Activated CD4-positive, alpha-beta T cell treated with anti-CD3 and anti-CD28 coated beads for 24 hours (primary cell): ENCODE measurements around the gene PCAT6.

Source experiments
- DNase-seq, 2 donors: peaks; one replicate each; pipeline ENCODE4 v3.0.0-alpha.2; 2020; ENCODE audit warnings: low read depth in 2 of 2

The PCAT6 gene

GRCh38 chr1:202848191-202848542 lies 37.4 kb downstream of the PCAT6 start:
- no peak for DNase-seq

DNA sequence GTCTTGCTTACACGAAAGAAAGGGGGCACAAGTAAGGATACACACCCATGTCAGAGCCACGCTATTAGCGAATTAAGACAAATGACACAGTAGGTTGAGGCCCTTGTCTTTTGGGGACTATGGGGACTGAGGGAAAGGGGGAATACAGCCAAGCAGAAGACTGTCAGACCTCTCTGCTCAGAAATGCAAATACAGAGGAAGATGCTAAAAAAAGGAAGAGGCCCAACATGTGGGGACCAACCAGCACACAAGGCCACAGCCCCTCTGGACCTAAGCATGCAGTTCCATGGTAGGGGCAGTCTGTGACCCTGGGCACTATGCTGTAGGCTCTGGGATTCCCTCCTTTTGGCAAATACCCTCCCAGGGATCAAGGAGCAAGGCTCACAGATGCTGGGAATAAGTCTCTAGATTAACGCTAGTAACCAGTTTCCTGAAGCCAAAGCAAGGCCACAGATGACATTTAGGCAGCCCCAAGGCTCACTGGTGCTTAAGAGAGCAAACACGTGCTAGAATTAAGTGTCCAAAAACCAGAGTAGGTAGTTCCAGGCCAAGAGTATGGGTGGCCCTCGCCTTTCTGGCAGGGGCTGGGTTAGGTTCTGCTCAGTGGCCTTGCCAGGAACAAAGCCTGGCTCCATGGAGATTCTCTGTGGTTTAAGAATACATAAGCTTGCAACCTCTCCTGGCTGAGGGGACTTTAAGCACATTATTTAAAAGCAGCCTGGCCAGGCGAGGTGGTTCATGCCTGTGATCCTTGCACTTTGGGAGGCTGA lies 40.0 kb downstream of the PCAT6 start:
- DNase-seq = no peak

DNA sequence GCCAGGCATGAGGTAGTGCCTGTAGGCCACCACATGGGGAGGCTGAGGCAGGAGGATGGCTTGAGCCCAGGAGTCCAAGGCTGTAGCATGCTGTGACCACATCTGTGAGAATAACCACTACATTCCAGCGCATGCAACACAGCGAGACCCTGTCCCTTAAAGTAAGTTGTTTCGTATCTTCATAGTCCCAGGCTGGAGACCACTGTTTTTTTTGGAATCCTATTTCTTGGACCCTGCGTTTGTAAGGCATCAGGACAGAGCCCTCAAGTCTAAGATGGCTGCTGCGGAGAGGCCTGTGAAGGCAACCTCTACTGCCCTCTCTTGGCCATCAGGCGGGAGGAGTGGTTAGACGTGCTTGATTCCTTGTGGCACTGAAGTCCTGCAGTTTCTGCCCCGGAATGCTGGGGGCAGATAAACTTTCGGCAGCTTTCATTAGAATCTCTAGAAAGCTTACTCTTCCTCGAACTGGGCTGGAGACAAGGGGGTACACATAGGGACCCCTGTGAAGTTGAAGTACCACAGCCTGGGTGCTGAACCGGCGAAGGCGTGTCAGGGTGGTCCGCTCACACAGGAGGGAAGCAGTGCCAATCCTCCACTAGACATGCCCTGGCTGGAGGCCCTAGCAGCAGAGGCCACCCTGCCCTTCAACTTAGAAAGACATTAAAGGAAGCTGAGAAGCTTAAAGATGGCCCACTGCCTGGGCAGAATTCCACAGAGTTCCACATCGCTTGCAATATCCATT lies 41.6 kb downstream of the PCAT6 start:
- DNase-seq = peak in 1 of 2 donors; percentile 22

GRCh38 chr1:202854787-202855186 lies 44.0 kb downstream of the PCAT6 start:
- no peak for DNase-seq

DNA sequence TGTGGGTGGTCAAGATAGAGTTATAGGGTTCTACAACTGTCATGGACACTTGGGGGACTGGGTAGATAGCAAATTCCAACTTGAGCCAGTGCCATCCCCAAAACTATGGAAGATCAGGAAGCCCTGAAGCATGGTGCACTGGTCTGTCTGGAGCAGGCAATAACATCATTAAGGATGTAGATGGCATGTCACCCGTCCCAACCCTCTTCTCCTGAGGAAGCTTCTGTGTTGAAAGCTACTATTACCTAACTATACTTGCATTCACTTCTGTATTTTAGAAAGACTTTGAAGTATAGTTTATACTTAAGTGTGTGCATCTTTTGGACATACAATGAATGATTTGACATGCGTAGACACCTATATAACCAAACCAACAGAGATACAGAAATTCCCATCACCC lies 45.3 kb downstream of the PCAT6 start:
- no peak for DNase-seq

DNA sequence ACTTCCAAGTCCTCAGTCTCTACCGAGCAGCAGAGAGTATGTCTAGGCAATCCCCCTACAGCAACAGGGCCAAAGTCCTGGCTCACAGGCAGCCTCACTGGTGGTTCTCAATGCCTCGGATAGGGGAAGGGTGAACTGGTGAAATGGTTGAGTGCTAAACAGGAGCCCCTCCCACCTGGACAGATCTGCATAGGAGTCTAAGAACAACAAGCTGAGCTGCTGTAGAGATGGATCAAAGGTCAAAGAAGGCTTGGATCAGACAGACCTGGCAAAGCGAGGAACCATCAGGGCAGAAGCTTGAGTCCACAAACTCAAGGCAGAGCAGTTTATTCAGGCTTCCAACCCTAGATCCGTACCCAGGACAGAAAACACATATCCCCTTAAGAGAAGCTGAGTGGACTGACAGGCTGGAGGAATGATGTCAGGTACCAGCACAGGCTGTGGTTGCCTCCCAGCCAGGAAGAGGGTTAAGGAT lies 46.4 kb downstream of the PCAT6 start:
- no peak for DNase-seq

GRCh38 chr1:202858331-202858730 lies 47.6 kb downstream of the PCAT6 start:
- DNase-seq = no peak

DNA sequence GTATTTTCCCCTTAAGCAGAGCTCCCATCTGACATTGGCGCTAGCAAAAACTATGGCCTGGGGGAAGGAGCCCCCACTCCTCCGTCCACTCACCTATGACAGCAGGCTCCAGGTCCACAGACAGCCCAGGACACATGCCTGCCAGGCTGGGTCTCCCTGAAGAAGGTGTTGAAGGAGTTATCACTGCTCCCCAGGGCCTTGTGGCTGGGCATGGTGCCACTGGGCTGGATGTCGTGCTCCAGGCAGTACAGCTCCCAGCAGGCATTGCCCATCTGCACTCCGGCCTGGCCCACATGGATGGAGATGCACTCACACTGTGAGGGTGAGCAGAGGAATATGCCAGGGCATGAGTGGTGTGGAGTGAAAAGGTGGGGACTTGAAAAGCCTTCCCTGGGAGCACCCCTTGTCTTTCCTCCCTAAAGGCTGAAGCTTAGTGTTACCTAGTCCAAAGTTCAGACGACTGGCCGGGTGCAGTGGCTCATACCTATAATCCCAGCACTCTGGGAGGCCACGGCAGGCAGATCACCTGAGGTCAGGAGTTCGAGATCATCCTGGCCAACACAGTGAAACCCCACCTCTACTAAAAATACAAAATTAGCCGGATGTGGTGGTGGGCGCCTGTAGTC lies 48.1 kb downstream of the PCAT6 start:
- no peak for DNase-seq

- peak in 1 of 2 donors; percentile 16 for DNase-seq
Measured at GRCh38 chr1:202860744-202861419, 50.1 kb downstream of the PCAT6 start.
